Measurements from ENCODE around the gene POSTN.

Gene POSTN

GRCh38 chr13:37535501-37535900 is 63.1 kb downstream of the POSTN start:
- no peak overlapping the region for H3K27ac ChIP-seq (ENCODE audit: low read depth, low read length)
- no peak for DNase-seq
- H3K14ac ChIP-seq (ENCODE audit: low read length), result no peak overlapping the region
- H4K8ac ChIP-seq (ENCODE audit: low read depth, low read length), result no peak overlapping the region
- H3K4ac ChIP-seq (ENCODE audit: low read depth, low read length), result no peak overlapping the region
- no peak overlapping the region for H4K12ac ChIP-seq (ENCODE audit: low read depth, low read length)
- H2BK120ac ChIP-seq (ENCODE audit: insufficient read depth, low read length, poor library complexity), result no peak overlapping the region
- no peak overlapping the region for H2AK5ac ChIP-seq (ENCODE audit: low read length)
- no peaks in the 10 kb centered on the region for H3K36me3 ChIP-seq (ENCODE audit: control insufficient read depth in 1 of 2, insufficient read depth in 2 of 2, low read length in 2 of 2)
- no peak overlapping the region for H2BK12ac ChIP-seq (ENCODE audit: low read length)
- H3K9me3 ChIP-seq (ENCODE audit: insufficient read depth, low read depth, low read length), result no peaks in the 10 kb centered on the region
- H3K18ac ChIP-seq (ENCODE audit: low read length), result no peak overlapping the region
- no peak overlapping the region for H3K23ac ChIP-seq (ENCODE audit: low read length)
- H2AFZ ChIP-seq (ENCODE audit: insufficient read depth, low read length, poor library complexity), result no peak overlapping the region
- H3K9ac ChIP-seq (ENCODE audit: low read length), result no peak overlapping the region
- H3K4me3 ChIP-seq (ENCODE audit: low read depth, low read length), result no peak overlapping the region
- no peaks in the 10 kb centered on the region for H3K79me2 ChIP-seq (ENCODE audit: control insufficient read depth, insufficient read depth, low read length, poor library complexity)
- no peak overlapping the region for H4K91ac ChIP-seq (ENCODE audit: low read depth, low read length)
- no peak overlapping the region for H3K4me2 ChIP-seq (ENCODE audit: low read length)
- no peak overlapping the region for H2BK5ac ChIP-seq (ENCODE audit: low read depth, low read length, poor library complexity)
- H3K79me1 ChIP-seq (ENCODE audit: low read length), result no peaks in the 10 kb centered on the region
- no peaks in the 10 kb centered on the region for H3K4me1 ChIP-seq (ENCODE audit: control insufficient read depth in 1 of 2, insufficient read depth in 2 of 2, low read length in 2 of 2)
- no CpG with 5 or more reads among the region's 2 CpGs for WGBS (ENCODE audit: extremely low coverage, insufficient coverage, insufficient read length)
- H3K27me3 ChIP-seq (ENCODE audit: insufficient read depth, low read length), result no peaks in the 10 kb centered on the region

GRCh38 chr13:37534676-37535075 is 63.9 kb downstream of the POSTN start:
- Histone ChIP-seq H3K4me1 (ENCODE audit: control insufficient read depth in 1 of 2, insufficient read depth in 2 of 2, low read length in 2 of 2) (no peaks in the 10 kb centered on the region), H2BK120ac (ENCODE audit: insufficient read depth, low read length, poor library complexity) (no peak overlapping the region), H3K79me1 (ENCODE audit: low read length) (no peaks in the 10 kb centered on the region), H2AFZ (ENCODE audit: insufficient read depth, low read length, poor library complexity) (no peak overlapping the region), H3K14ac (ENCODE audit: low read length) (no peak overlapping the region), H3K18ac (ENCODE audit: low read length) (no peak overlapping the region), H4K91ac (ENCODE audit: low read depth, low read length) (no peak overlapping the region), H3K36me3 (ENCODE audit: control insufficient read depth in 1 of 2, insufficient read depth in 2 of 2, low read length in 2 of 2) (no peaks in the 10 kb centered on the region), H3K9ac (ENCODE audit: low read length) (no peak overlapping the region), H4K12ac (ENCODE audit: low read depth, low read length) (no peak overlapping the region), H3K4ac (ENCODE audit: low read depth, low read length) (no peak overlapping the region), H2AK5ac (ENCODE audit: low read length) (no peak overlapping the region), H3K4me2 (ENCODE audit: low read length) (no peak overlapping the region), H3K79me2 (ENCODE audit: control insufficient read depth, insufficient read depth, low read length, poor library complexity) (no peaks in the 10 kb centered on the region), H4K8ac (ENCODE audit: low read depth, low read length) (no peak overlapping the region), H3K27ac (ENCODE audit: low read depth, low read length) (no peak overlapping the region), H3K23ac (ENCODE audit: low read length) (no peak overlapping the region), H2BK5ac (ENCODE audit: low read depth, low read length, poor library complexity) (no peak overlapping the region), H3K9me3 (ENCODE audit: insufficient read depth, low read depth, low read length) (no peaks in the 10 kb centered on the region), H3K27me3 (ENCODE audit: insufficient read depth, low read length) (no peaks in the 10 kb centered on the region), H3K4me3 (ENCODE audit: low read depth, low read length) (no peak overlapping the region), H2BK12ac (ENCODE audit: low read length) (no peak overlapping the region)
- WGBS (ENCODE audit: extremely low coverage, insufficient coverage, insufficient read length), result no CpG with 5 or more reads among the region's 1 CpG
- no peak for DNase-seq

- Histone ChIP-seq H2BK5ac (ENCODE audit: low read depth, low read length, poor library complexity) (no peak overlapping the region), H4K8ac (ENCODE audit: low read depth, low read length) (no peak overlapping the region), H2BK12ac (ENCODE audit: low read length) (no peak overlapping the region), H3K4me1 (ENCODE audit: control insufficient read depth in 1 of 2, insufficient read depth in 2 of 2, low read length in 2 of 2) (no peaks in the 10 kb centered on the region), H3K9me3 (ENCODE audit: insufficient read depth, low read depth, low read length) (no peaks in the 10 kb centered on the region), H3K18ac (ENCODE audit: low read length) (no peak overlapping the region), H4K91ac (ENCODE audit: low read depth, low read length) (no peak overlapping the region), H3K14ac (ENCODE audit: low read length) (no peak overlapping the region), H3K27ac (ENCODE audit: low read depth, low read length) (no peak overlapping the region), H3K79me1 (ENCODE audit: low read length) (no peaks in the 10 kb centered on the region), H3K79me2 (ENCODE audit: control insufficient read depth, insufficient read depth, low read length, poor library complexity) (no peaks in the 10 kb centered on the region), H3K4me3 (ENCODE audit: low read depth, low read length) (no peak overlapping the region), H3K36me3 (ENCODE audit: control insufficient read depth in 1 of 2, insufficient read depth in 2 of 2, low read length in 2 of 2) (no peaks in the 10 kb centered on the region), H2AFZ (ENCODE audit: insufficient read depth, low read length, poor library complexity) (no peak overlapping the region), H3K9ac (ENCODE audit: low read length) (no peak overlapping the region), H3K23ac (ENCODE audit: low read length) (no peak overlapping the region), H4K12ac (ENCODE audit: low read depth, low read length) (no peak overlapping the region), H2BK120ac (ENCODE audit: insufficient read depth, low read length, poor library complexity) (no peak overlapping the region), H3K27me3 (ENCODE audit: insufficient read depth, low read length) (no peaks in the 10 kb centered on the region), H2AK5ac (ENCODE audit: low read length) (no peak overlapping the region), H3K4me2 (ENCODE audit: low read length) (no peak overlapping the region), H3K4ac (ENCODE audit: low read depth, low read length) (no peak overlapping the region)
- no peak for DNase-seq
- no CpG with 5 or more reads among the region's 3 CpGs for WGBS (ENCODE audit: extremely low coverage, insufficient coverage, insufficient read length)
These were observed 64.4 kb downstream of the POSTN start for GRCh38 chr13:37534181-37534580.

GRCh38 chr13:37531049-37531448 is 67.5 kb downstream of the POSTN start:
- WGBS (ENCODE audit: extremely low coverage, insufficient coverage, insufficient read length), result no CpG with 5 or more reads among the region's 2 CpGs
- H3K4me1 ChIP-seq (ENCODE audit: control insufficient read depth in 1 of 2, insufficient read depth in 2 of 2, low read length in 2 of 2), result no peaks in the 10 kb centered on the region

More at GRCh38 chr13:37531049-37531448, 67.5 kb downstream of the POSTN start:
- no peak overlapping the region for H3K4ac ChIP-seq (ENCODE audit: low read depth, low read length)
- no peak overlapping the region for H3K23ac ChIP-seq (ENCODE audit: low read length)
- no peaks in the 10 kb centered on the region for H3K27me3 ChIP-seq (ENCODE audit: insufficient read depth, low read length)
- H3K79me2 ChIP-seq (ENCODE audit: control insufficient read depth, insufficient read depth, low read length, poor library complexity), result no peaks in the 10 kb centered on the region
- peak; percentile 54 to 72 for DNase-seq
- H3K27ac ChIP-seq (ENCODE audit: low read depth, low read length), result no peak overlapping the region
- no peaks in the 10 kb centered on the region for H3K79me1 ChIP-seq (ENCODE audit: low read length)
- H3K18ac ChIP-seq (ENCODE audit: low read length), result no peak overlapping the region
- H3K9ac ChIP-seq (ENCODE audit: low read length), result no peak overlapping the region
- H2BK5ac ChIP-seq (ENCODE audit: low read depth, low read length, poor library complexity), result no peak overlapping the region
- H2AK5ac ChIP-seq (ENCODE audit: low read length), result no peak overlapping the region
- no peak overlapping the region for H4K8ac ChIP-seq (ENCODE audit: low read depth, low read length)
- H2BK120ac ChIP-seq (ENCODE audit: insufficient read depth, low read length, poor library complexity), result no peak overlapping the region
- H3K4me3 ChIP-seq (ENCODE audit: low read depth, low read length), result no peak overlapping the region
- H4K12ac ChIP-seq (ENCODE audit: low read depth, low read length), result no peak overlapping the region
- H3K36me3 ChIP-seq (ENCODE audit: control insufficient read depth in 1 of 2, insufficient read depth in 2 of 2, low read length in 2 of 2), result no peaks in the 10 kb centered on the region
- H3K9me3 ChIP-seq (ENCODE audit: insufficient read depth, low read depth, low read length), result no peaks in the 10 kb centered on the region
- no peak overlapping the region for H2AFZ ChIP-seq (ENCODE audit: insufficient read depth, low read length, poor library complexity)
- no peak overlapping the region for H2BK12ac ChIP-seq (ENCODE audit: low read length)
- no peak overlapping the region for H3K14ac ChIP-seq (ENCODE audit: low read length)
- no peak overlapping the region for H3K4me2 ChIP-seq (ENCODE audit: low read length)
- H4K91ac ChIP-seq (ENCODE audit: low read depth, low read length), result no peak overlapping the region
